D721Med (cell line): ENCODE measurements around the gene CCZ1.
"Not testable (repeated sequence)": the region's sequence is repeated elsewhere in the genome, so short reads cannot be mapped to it uniquely, and the experiment has no call there.

ENCODE experiments used
- DNase-seq: peaks from one replicate; pipeline ENCODE4 v3.0.0; 2011; ENCODE audit warnings: low spot score; ENCODE audit not compliant: insufficient read length
- FAIRE-seq: peaks from 2 replicates; lab custom pipeline; 2011; peaks lifted over from hg19 to GRCh38; lab: Jason Lieb, UNC

CCZ1 gene

DNA sequence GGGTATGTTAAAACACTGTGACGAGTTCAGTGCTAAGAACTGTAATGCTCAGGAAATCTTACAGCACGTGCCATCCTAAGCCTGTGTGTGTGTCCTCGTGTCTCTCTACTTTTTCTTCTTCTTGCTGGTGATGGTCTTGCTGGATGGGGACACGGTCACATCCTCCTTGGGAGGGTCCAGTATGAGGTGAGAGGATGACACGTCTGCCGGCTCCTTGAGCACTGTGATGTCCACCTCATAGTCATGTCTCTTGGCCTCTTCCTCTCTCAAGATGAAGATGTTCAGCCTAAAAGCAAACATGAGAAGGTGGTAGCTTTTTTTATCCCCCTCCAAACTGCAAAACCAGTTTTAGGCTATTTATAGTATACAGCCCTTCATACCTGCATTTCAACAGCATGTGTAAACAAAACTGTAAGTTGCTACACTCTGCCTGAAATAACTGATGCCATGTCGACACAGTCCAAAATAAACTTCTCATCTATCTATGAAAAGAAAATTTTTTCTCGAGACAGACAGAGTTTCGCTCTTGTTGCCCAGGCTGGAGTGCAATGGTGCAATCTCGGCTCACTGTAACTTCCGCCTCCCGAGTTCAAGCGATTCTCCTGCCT lies 27.8 kb downstream of the CCZ1 start:
- not testable (repeated sequence) for DNase-seq, FAIRE-seq

DNA sequence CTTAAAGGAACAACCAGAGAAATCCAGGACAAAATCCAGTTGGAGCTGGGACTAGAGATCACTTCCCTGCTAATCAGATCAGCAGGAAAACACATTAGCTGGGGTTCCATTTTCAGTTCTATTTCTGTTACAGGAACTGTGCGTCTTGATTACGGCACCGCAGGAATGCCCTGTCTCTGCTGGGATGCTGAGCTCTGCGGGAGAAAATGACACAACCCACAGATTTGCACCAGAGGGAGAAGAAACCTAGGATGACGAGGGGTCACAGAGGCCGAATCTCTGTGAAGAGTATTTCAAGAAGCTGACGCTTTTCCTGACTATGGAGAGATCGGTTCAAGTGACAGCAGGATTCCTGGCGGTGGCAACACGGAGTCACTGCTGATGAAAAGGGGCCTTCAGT lies 31.8 kb downstream of the CCZ1 start:
- not testable (repeated sequence) for FAIRE-seq, DNase-seq

- not testable (repeated sequence) for FAIRE-seq, DNase-seq
These were observed 32.7 kb downstream of the CCZ1 start for GRCh38 chr7:5931250-5931649.

DNA sequence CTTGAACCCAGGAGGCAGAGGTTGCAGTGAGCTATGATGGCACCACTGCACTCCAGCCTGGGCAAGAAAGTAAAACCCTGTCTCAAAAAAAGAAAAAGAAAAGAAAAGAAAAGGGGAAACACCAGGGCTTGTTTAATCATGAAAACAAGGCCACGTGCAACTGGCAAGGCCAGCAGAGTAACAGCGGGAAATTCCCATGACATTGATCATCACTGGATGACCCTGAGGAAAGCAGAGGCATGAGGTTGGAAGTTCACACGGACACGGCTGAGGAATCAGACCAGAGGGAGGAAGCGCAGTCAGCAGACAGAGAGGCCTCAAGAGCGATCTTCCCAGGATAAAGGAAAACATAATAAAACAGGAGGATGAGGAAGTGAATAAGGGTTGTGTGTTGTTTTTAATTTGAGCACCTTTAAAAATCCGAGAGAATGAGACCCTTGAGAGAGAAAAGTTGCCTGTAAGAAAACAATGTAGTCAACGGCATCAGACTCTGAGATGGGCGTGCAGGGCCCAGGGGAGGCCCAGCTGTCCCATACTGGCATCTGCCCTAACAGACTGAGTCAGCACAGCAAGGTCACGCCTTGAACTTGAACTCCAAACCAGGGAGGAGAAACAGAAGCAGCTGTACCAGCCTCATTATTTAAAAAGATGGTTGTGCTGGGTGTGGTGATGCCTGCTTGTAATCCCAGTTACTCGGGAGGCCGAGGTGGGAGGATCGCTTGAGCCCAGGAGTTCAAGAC lies 33.5 kb downstream of the CCZ1 start:
- not testable (repeated sequence) for FAIRE-seq, DNase-seq

GRCh38 chr7:5934945-5935450 lies 36.5 kb downstream of the CCZ1 start:
- not testable (repeated sequence) for DNase-seq, FAIRE-seq

DNA sequence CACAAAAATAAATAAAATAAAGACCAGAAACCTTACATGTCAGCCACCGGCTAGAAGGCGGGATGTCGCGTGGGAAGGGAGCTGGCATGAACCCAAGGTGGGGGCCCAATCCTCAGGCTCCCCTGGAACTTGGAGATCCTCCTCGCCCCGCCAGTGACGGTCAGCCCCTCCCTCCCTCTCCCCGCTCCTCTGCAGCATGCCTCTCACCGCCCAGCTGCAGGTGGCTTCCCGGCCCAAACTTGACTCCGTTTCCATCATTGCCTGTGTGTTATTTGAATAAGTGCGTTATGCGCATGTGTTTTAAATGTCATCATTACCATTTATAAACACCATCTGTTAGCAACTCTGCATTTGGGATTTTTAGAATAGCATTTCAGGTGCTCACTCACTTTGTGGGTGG lies 64.7 kb downstream of the CCZ1 start:
- not testable (repeated sequence) for FAIRE-seq, DNase-seq

DNA sequence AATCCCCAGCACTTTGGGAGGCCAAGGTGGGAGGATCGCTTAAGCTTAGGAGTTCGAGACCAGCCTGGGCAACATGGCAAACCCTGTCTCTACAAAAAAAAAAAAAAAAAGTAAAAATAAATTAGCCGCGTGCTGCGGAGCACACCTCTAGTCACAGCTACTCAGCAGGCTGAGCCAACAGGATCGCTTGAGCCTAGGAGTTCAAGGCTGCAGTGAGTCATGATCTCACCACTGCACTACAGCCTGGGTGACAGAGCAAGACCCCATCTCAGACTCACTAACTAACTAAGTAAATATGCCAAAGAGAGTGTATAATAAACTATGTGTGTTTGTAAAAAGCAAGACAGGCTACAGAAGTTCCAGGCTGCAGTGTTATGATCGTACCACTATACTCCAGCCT lies 65.3 kb downstream of the CCZ1 start:
- FAIRE-seq, DNase-seq: not testable (repeated sequence)

GRCh38 chr7:5970347-5970911 lies 71.9 kb downstream of the CCZ1 start, which contains the start of gene RSPH10B:
TSS of gene RSPH10B (minus strand) at chr7:5970689. CDS start at chr7:5967116, 3,573 bp downstream.
- not testable (repeated sequence) for DNase-seq, FAIRE-seq

DNA sequence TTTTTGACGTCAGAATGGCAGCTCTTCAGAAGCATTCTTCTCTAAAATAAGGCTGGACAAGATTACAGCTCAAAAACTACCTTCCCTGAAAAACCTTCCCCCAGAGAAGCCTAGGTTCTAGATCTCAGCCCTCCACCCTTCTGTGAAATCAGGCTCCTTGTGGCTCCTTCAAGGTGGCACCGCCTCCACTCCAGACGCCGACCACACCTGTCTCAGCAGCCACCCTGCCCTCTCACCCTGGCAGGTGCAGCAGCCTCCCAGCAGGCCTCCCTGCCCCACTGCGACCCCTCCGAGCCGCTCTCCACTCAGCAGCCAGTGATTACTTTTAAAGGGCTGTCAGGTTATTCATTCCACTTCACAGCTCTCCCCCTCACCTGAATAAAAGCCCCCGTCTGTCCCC lies 75.0 kb downstream of the CCZ1 start:
- FAIRE-seq, DNase-seq: not testable (repeated sequence)
